ENCODE measurements around the gene VASN.
A peak's percentile ranks its signal among the peaks of the same experiment; 100 is the strongest.
"Not testable (repeated sequence)": the region's sequence is repeated elsewhere in the genome, so short reads cannot be mapped to it uniquely, and the experiment has no call there.

VASN gene

GRCh38 chr16:4337540-4338088, 34.0 kb upstream of the VASN start:
- DNase-seq (ENCODE audit: low read depth in 2 of 2): no peak

GRCh38 chr16:4338125-4338582, 33.5 kb upstream of the VASN start:
- no peak for DNase-seq (ENCODE audit: low read depth in 2 of 2)

- no peak for DNase-seq (ENCODE audit: low read depth in 2 of 2)
These were observed 32.8 kb upstream of the VASN start for GRCh38 chr16:4338712-4339299.

GRCh38 chr16:4339455-4339854, 32.2 kb upstream of the VASN start:
- DNase-seq (ENCODE audit: low read depth in 2 of 2): no peak

GRCh38 chr16:4339909-4340308, 31.7 kb upstream of the VASN start:
- DNase-seq (ENCODE audit: low read depth in 2 of 2): no peak

- no peak for DNase-seq (ENCODE audit: low read depth in 2 of 2)
These were observed 31.2 kb upstream of the VASN start for GRCh38 chr16:4340443-4340842.

GRCh38 chr16:4341250-4341649, 30.4 kb upstream of the VASN start:
- DNase-seq (ENCODE audit: low read depth in 2 of 2): no peak

- DNase-seq (ENCODE audit: low read depth in 2 of 2): no peak
These were observed 28.5 kb upstream of the VASN start for GRCh38 chr16:4342866-4343744.

GRCh38 chr16:4344300-4344982, 27.2 kb upstream of the VASN start:
- not testable (repeated sequence) for DNase-seq (ENCODE audit: low read depth in 2 of 2)

GRCh38 chr16:4344983-4345835, 26.4 kb upstream of the VASN start:
- DNase-seq (ENCODE audit: low read depth in 2 of 2): no peak

- DNase-seq (ENCODE audit: low read depth in 2 of 2): no peak
These were observed 25.5 kb upstream of the VASN start for GRCh38 chr16:4345836-4346781.

GRCh38 chr16:4347010-4347409, 24.6 kb upstream of the VASN start:
- no peak for DNase-seq (ENCODE audit: low read depth in 2 of 2)

GRCh38 chr16:4347765-4348509, 23.7 kb upstream of the VASN start:
- no peak for DNase-seq (ENCODE audit: low read depth in 2 of 2)

GRCh38 chr16:4349332-4349731, 22.3 kb upstream of the VASN start:
- DNase-seq (ENCODE audit: low read depth in 2 of 2): no peak

- no peak for DNase-seq (ENCODE audit: low read depth in 2 of 2)
These were observed 21.3 kb upstream of the VASN start for GRCh38 chr16:4350365-4350786.

- peak; percentile 95 to 97 for DNase-seq (ENCODE audit: low read depth in 2 of 2)
These were observed 20.6 kb upstream of the VASN start, which contains the start of gene PAM16 for GRCh38 chr16:4350787-4351659. PAM16 (minus strand) TSS chr16:4351321; CDS start chr16:4351234, 87 bp downstream.

GRCh38 chr16:4351880-4352279, 19.8 kb upstream of the VASN start:
- no peak for DNase-seq (ENCODE audit: low read depth in 2 of 2)

GRCh38 chr16:4352843-4353242, 18.8 kb upstream of the VASN start:
- no peak for DNase-seq (ENCODE audit: low read depth in 2 of 2)
